ENCODE results near the gene MCF2L2. TPM values are rescaled to one million over a fixed set of nuclear protein-coding genes. Genes with fewer than 3 reads are reported as not detected.

MCF2L2 gene
- total and polyA plus RNA-seq, 2 donors (not counting 3 experiments of a cell fraction or from before 2014, with no cell fraction given) = 0.15 to 1.1 TPM

- H3K9me1 ChIP-seq (replicated peaks; ENCODE audit: control insufficient read depth, extremely low read depth, insufficient read depth, low read length) = no peaks in the 10 kb centered on the region
- no peak overlapping the region for H2AFZ ChIP-seq (ENCODE audit: low read depth, low read length)
- no peaks in the 10 kb centered on the region for H3K4me1 ChIP-seq (ENCODE audit: control insufficient read depth, extremely low read depth, insufficient read depth, low read length)
- H3K27ac ChIP-seq (ENCODE audit: insufficient read depth, low read depth, low read length) = no peak overlapping the region
- H3K36me3 ChIP-seq (ENCODE audit: control insufficient read depth in 2 of 2, extremely low read depth in 1 of 2, insufficient read depth in 2 of 2, low read length in 2 of 2) = no peaks in the 10 kb centered on the region
- H3K27me3 ChIP-seq (ENCODE audit: control insufficient read depth in 2 of 2, insufficient read depth in 2 of 2, low read length in 2 of 2) = peaks cover 13 to 19% of the 10 kb centered on the region in 2 experiments
- H3K4me3 ChIP-seq (replicated peaks in 1 of 3; ENCODE audit: insufficient read depth in 1 of 3, low read depth in 1 of 3, low read length in 3 of 3) = no peak overlapping the region
- no peak overlapping the region for H3K9ac ChIP-seq (replicated peaks; ENCODE audit: extremely low read depth, insufficient read depth, low read length)
- DNase-seq (ENCODE audit: low read depth, low spot score) = no peak
- H3K9me3 ChIP-seq (replicated peaks; ENCODE audit: control insufficient read depth, insufficient read depth, low read length) = no peaks in the 10 kb centered on the region
- ChIA-PET CTCF (interaction anchor here (0.9 kb wide), 1 partner anchor 216 kb away, joined by 3 read pairs; no protein-coding TSS in a partner anchor), POLR2A (no interaction called here)
- dilution Hi-C loops (cut with MboI; ENCODE audit: extremely low pct_ligation_motif_present, low sequenced_read_pairs) (no loop called here), intact Hi-C loops (cut with micrococcal nuclease) (no loop called here)
- no TSS peak for BruUV-seq (replicated peaks)
- no peaks in the 10 kb centered on the region for H3K79me2 ChIP-seq (ENCODE audit: control insufficient read depth, insufficient read depth, low read length)
- no peak for FAIRE-seq
- H4K20me1 ChIP-seq (replicated peaks; ENCODE audit: control insufficient read depth, extremely low read depth, insufficient read depth, low read length) = no peaks in the 10 kb centered on the region
- TF ChIP-seq FOS (IDR thresholded peaks at IDR 0.05; ENCODE audit: borderline replicate concordance, insufficient read depth, low read length) (no peak), GATA2 (IDR thresholded peaks at IDR 0.05; ENCODE audit: insufficient read depth, insufficient read length, low read depth, low read length) (no peak), JUN (IDR thresholded peaks at IDR 0.05; ENCODE audit: borderline replicate concordance, insufficient read depth, insufficient read length, low read depth) (no peak), MAX (IDR thresholded peaks at IDR 0.05; ENCODE audit: insufficient read depth, insufficient read length) (no peak), CTCF (IDR thresholded peaks at IDR 0.05; ENCODE audit: extremely low read depth in 1 of 2, insufficient read depth in 1 of 2, low read depth in 1 of 2, low read length in 2 of 2) (no peak), POLR2A (IDR thresholded peaks at IDR 0.05; ENCODE audit: low read depth, low read length) (no peak), MYC (IDR thresholded peaks at IDR 0.05; ENCODE audit: low read depth, low read length) (no peak), POLR2AphosphoS5 (IDR thresholded peaks at IDR 0.05; ENCODE audit: insufficient read depth, low read depth, low read length) (no peak), EZH2 (IDR thresholded peaks at IDR 0.05; ENCODE audit: borderline replicate concordance, low read depth, low read length, severe bottlenecking) (no peak)
- H3K4me2 ChIP-seq (ENCODE audit: insufficient read depth, low read length) = no peak overlapping the region
These were observed 28.1 kb downstream of the MCF2L2 start for GRCh38 chr3:183400352-183400751.
